ENCODE results near the gene TRIM43. TPM values are rescaled to one million over a fixed set of nuclear protein-coding genes. Genes with fewer than 3 reads are reported as not detected.
"Not testable (repeated sequence)": the region's sequence is repeated elsewhere in the genome, so short reads cannot be mapped to it uniquely, and the experiment has no call there.

TRIM43 gene
- total and polyA plus RNA-seq, 8 donors = not detected

GRCh38 chr2:95646274-95646994, 54.6 kb downstream of the TRIM43 start:
- H3K27ac ChIP-seq; H3K9me3 ChIP-seq; DNase-seq; H3K4me3 ChIP-seq; H3K27me3 ChIP-seq; intact Hi-C loops (cut with DNase I); H3K4me1 ChIP-seq; FAIRE-seq; H3K36me3 ChIP-seq: not testable (repeated sequence)
- ATAC-seq = peak; percentile 89 to 93 (median 92)
- no CpG with 5 or more reads among the region's 8 CpGs for WGBS, 2 donors

DNA sequence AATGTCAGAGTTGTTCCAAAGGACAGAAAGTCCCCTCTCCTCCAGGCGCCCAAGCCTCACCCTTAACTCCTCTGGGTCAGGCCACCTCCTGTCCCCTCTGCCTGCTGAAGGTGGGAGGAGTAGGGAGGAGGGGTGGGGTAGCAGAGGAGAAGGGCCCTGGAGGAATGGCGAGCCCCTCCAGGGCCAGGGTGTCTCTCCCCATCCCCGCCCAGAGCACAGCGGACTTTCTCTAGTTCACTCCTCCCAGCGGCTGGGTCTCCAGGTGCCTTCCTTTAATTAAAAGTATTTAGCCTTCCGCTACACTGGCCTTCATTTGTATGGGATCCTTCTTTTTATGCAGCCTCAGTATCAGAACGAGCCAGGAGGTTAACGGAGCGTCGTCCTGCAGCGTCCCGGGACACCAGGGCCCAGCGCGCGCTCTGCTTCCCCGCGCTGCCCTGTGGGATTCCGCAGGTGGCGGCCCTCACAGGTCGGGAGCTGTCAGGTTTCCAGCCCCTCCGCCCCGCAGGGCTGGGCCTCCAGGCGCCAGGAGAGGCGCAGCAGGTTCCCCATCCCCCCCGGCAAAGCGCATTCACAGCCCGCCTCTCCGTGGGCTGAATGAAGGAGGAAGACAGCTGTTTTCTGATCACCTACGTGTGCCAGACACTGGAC, 57.2 kb downstream of the TRIM43 start:
- FAIRE-seq; H3K27me3 ChIP-seq; H3K36me3 ChIP-seq; H3K9me3 ChIP-seq; H3K27ac ChIP-seq; intact Hi-C loops (cut with DNase I); H3K4me3 ChIP-seq; H3K4me1 ChIP-seq; ATAC-seq: not testable (repeated sequence)
- peak in 1 of 6 donors; percentile 34 for DNase-seq
- 69 to 70% methylated on average over 13 to 14 of the region's 29 CpGs for WGBS, 2 donors

Other genes with a start within 250 kb of the TRIM43 start
- 10 to 100 TPM; 15.4 to 22.2 (median 17.9) TPM for gene FAHD2A, start 189.3 kb upstream of the TRIM43 start, total RNA-seq
- 10 to 100 TPM; 19.0 to 19.8 TPM for gene FAHD2A, start 189.3 kb upstream of the TRIM43 start, polyA plus RNA-seq
- gene TRIM43B, start 107.2 kb upstream of the TRIM43 start, total RNA-seq = not detected
- gene TRIM43B, start 107.2 kb upstream of the TRIM43 start, polyA plus RNA-seq = not detected